SK-N-SH treated with all-trans-retinoic acid at 6 μM for 48 hours (cell line): ENCODE data around the gene RAET1G.

ENCODE experiments used
- ATAC-seq: fragments of 200-7000 bp; cut with Tn5 transposase; 3 replicates; pipeline ENCODE4 v1.9.1; 2020; ENCODE audit warnings: mild to moderate bottlenecking, moderate library complexity
- ARNTL ChIP-seq: fragments of 450-650 bp; formaldehyde crosslinking; IDR thresholded peaks from 2 replicates; pipeline ENCODE4 v1.5.0; 2020; ENCODE audit warnings: low read depth, mild to moderate bottlenecking, moderate library complexity, borderline replicate concordance
- BACH2 ChIP-seq: fragments of 250-450 bp; sonication (Bioruptor Pico); IDR thresholded peaks from 2 replicates; pipeline ENCODE4 v1.9.0; 2021; ENCODE audit warnings: mild to moderate bottlenecking, borderline replicate concordance
- CREB5 ChIP-seq: fragments of 250-450 bp; sonication (Bioruptor Pico); IDR thresholded peaks from 2 replicates; pipeline ENCODE4 v1.5.1; 2020; ENCODE audit warnings: low read depth, mild to moderate bottlenecking, moderate library complexity
- CSDC2 ChIP-seq: fragments of 250-450 bp; sonication (Bioruptor Pico); IDR thresholded peaks from 2 replicates; pipeline ENCODE4 v1.5.0; 2020; ENCODE audit warnings: mild to moderate bottlenecking, moderate library complexity
- CSRNP3 ChIP-seq: fragments of 250-450 bp; sonication (Bioruptor Pico); IDR thresholded peaks from 2 replicates; pipeline ENCODE4 v1.5.1; 2021; ENCODE audit warnings: mild to moderate bottlenecking, moderate library complexity
- ESRRG ChIP-seq: fragments of 250-450 bp; sonication (Bioruptor Pico); IDR thresholded peaks from 2 replicates; pipeline ENCODE4 v1.6.1; 2021; ENCODE audit warnings: mild to moderate bottlenecking
- ISL1 ChIP-seq: fragments of 250-450 bp; sonication (Bioruptor Pico); IDR thresholded peaks from 2 replicates; pipeline ENCODE4 v2.1.2; 2022; ENCODE audit warnings: mild to moderate bottlenecking, moderate library complexity
- OSR1 ChIP-seq: fragments of 250-450 bp; sonication (Bioruptor Pico); IDR thresholded peaks from 2 replicates; pipeline ENCODE4 v1.8.0; 2022; ENCODE audit warnings: moderate library complexity, mild to moderate bottlenecking, inconsistent platforms
- PATZ1 ChIP-seq: fragments of 250-450 bp; sonication (Bioruptor Pico); IDR thresholded peaks from 2 replicates; pipeline ENCODE4 v1.8.0; 2020; ENCODE audit warnings: mild to moderate bottlenecking, moderate library complexity, borderline replicate concordance
- POU6F1 ChIP-seq: fragments of 250-450 bp; sonication (Bioruptor Pico); IDR thresholded peaks from 2 replicates; pipeline ENCODE4 v1.8.0; 2021; ENCODE audit warnings: low read depth, mild to moderate bottlenecking, moderate library complexity, borderline replicate concordance
- PPARA ChIP-seq: fragments of 250-450 bp; sonication (Bioruptor Pico); IDR thresholded peaks from 2 replicates; pipeline ENCODE4 v1.5.0; 2020; ENCODE audit warnings: mild to moderate bottlenecking, borderline replicate concordance
- RARB ChIP-seq: fragments of 250-450 bp; sonication (Bioruptor Pico); IDR thresholded peaks from 2 replicates; pipeline ENCODE4 v1.8.0; 2021; ENCODE audit warnings: mild to moderate bottlenecking, moderate library complexity
- TCF4 ChIP-seq: fragments of 250-450 bp; sonication (Bioruptor Pico); IDR thresholded peaks from 2 replicates; pipeline ENCODE4 v1.8.0; 2021; ENCODE audit warnings: mild to moderate bottlenecking, moderate library complexity, borderline replicate concordance
- TSHZ2 ChIP-seq: fragments of 250-450 bp; sonication (Bioruptor Pico); IDR thresholded peaks from 2 replicates; pipeline ENCODE4 v1.5.0; 2020; ENCODE audit warnings: mild to moderate bottlenecking, moderate library complexity
- ZC3H10 ChIP-seq: fragments of 250-450 bp; sonication (Bioruptor Pico); IDR thresholded peaks from 2 replicates; pipeline ENCODE4 v1.5.1; 2021; ENCODE audit warnings: mild to moderate bottlenecking, moderate library complexity
- ZFP3 ChIP-seq: fragments of 250-450 bp; sonication (Bioruptor Pico); IDR thresholded peaks from 2 replicates; pipeline ENCODE4 v1.5.0; 2020; ENCODE audit warnings: mild to moderate bottlenecking, moderate library complexity
- ZFP30 ChIP-seq: fragments of 450-650 bp; formaldehyde crosslinking; IDR thresholded peaks from 2 replicates; pipeline ENCODE4 v1.5.0; 2022; ENCODE audit warnings: mild to moderate bottlenecking, moderate library complexity
- ZNF565 ChIP-seq: fragments of 450-650 bp; formaldehyde crosslinking; conservative IDR thresholded peaks from 2 replicates; pipeline ENCODE4 v1.5.0; 2020; ENCODE audit warnings: low read depth, mild to moderate bottlenecking, moderate library complexity
- ZNF70 ChIP-seq: fragments of 450-650 bp; formaldehyde crosslinking; IDR thresholded peaks from 2 replicates; pipeline ENCODE4 v1.5.0; 2020; ENCODE audit warnings: mild to moderate bottlenecking, moderate library complexity
- ZNF8 ChIP-seq: fragments of 450-650 bp; formaldehyde crosslinking; IDR thresholded peaks from 2 replicates; pipeline ENCODE4 v1.5.0; 2020; ENCODE audit warnings: mild to moderate bottlenecking, moderate library complexity

RAET1G gene

GRCh38 chr6:149963212-149963461, 40.2 kb upstream of the RAET1G start:
- no peak for TF ChIP-seq CSDC2 (CRISPR knock-in tag)
- TF ChIP-seq ZC3H10 (CRISPR knock-in tag), result no peak
- no peak for TF ChIP-seq ZNF8 (CRISPR knock-in tag)
- TF ChIP-seq CREB5 (CRISPR knock-in tag), result no peak
- TF ChIP-seq ESRRG (CRISPR knock-in tag), result no peak
- TF ChIP-seq ZNF565 (CRISPR knock-in tag), result no peak
- no peak for TF ChIP-seq ARNTL (CRISPR knock-in tag)
- TF ChIP-seq PATZ1 (CRISPR knock-in tag), result no peak
- TF ChIP-seq CSRNP3 (CRISPR knock-in tag), result no peak
- TF ChIP-seq TCF4 (CRISPR knock-in tag), result no peak
- TF ChIP-seq ZFP3 (CRISPR knock-in tag), result no peak
- peak; percentile 25; the same call in 1 of the 3 replicates for ATAC-seq

- TF ChIP-seq ZNF565 (CRISPR knock-in tag), result no peak
- TF ChIP-seq ESRRG (CRISPR knock-in tag), result no peak
- no peak for TF ChIP-seq PPARA
- no peak for TF ChIP-seq CSDC2 (CRISPR knock-in tag)
- no peak for TF ChIP-seq ZFP3 (CRISPR knock-in tag)
- TF ChIP-seq BACH2 (CRISPR knock-in tag), result no peak
- TF ChIP-seq RARB, result no peak
- no peak for TF ChIP-seq ZC3H10 (CRISPR knock-in tag)
- TF ChIP-seq TSHZ2 (CRISPR knock-in tag), result no peak
- TF ChIP-seq ZFP30 (CRISPR knock-in tag), result no peak
- TF ChIP-seq ZNF70, result no peak
- no peak for TF ChIP-seq ISL1 (CRISPR knock-in tag)
- no peak for TF ChIP-seq TCF4 (CRISPR knock-in tag)
- no peak for TF ChIP-seq CREB5 (CRISPR knock-in tag)
- no peak for TF ChIP-seq OSR1 (CRISPR knock-in tag)
- no peak for TF ChIP-seq ZNF8 (CRISPR knock-in tag)
- no peak for TF ChIP-seq POU6F1 (CRISPR knock-in tag)
These were observed 39.7 kb upstream of the RAET1G start for GRCh38 chr6:149962461-149963211.

More at GRCh38 chr6:149962461-149963211, 39.7 kb upstream of the RAET1G start:
- ATAC-seq, result no peak; the same call in 2 of the 3 replicates
